HEK293 (cell line): ENCODE data around the gene ADGRD1.
A peak's percentile ranks its signal among the peaks of the same experiment; 100 is the strongest.

Experiments
- CTCF ChIA-PET: fragments of 350-600 bp; formaldehyde crosslinking; extraction: SDS; loops from one replicate; lab custom pipeline; 2021; ENCODE audit warnings: antibody characterized with exemption; lab: Yijun Ruan, JAX
- POLR2A ChIA-PET: fragments of 300-600 bp; formaldehyde crosslinking; extraction: SDS; loops from one replicate; lab custom pipeline; 2020; ENCODE audit warnings: antibody characterized with exemption, inconsistent platforms; lab: Yijun Ruan, JAX
- H3K27ac ChIP-seq: fragments of 200-500 bp; sonication (Bioruptor generic); 2 replicates; pipeline ENCODE4 v1.5.1; 2014; ENCODE audit warnings: low read depth, low read length, control low read depth, inconsistent platforms; ENCODE audit errors: extremely low read depth
- H3K36me3 ChIP-seq, 2 experiments: fragments of 200-500 bp in 1 of 2; sonication (Bioruptor generic) in 1 of 2; 1 replicate in 1 of 2; 2 replicates in 1 of 2; pipeline ENCODE4 v1.5.1; 2014 to 2017; ENCODE audit warnings: inconsistent platforms in 2 of 2, low read length in 2 of 2; ENCODE audit not compliant: control insufficient read depth in 2 of 2, insufficient read depth in 1 of 2
- H3K4me1 ChIP-seq: fragments of 200-500 bp; sonication (Bioruptor generic); 2 replicates; pipeline ENCODE4 v1.5.1; 2014; ENCODE audit warnings: mild to moderate bottlenecking, low read length, inconsistent platforms; ENCODE audit not compliant: control insufficient read depth, insufficient read depth
- H3K4me3 ChIP-seq: 2 replicates; pipeline ENCODE4 v1.5.1; 2011; ENCODE audit warnings: low read depth, mild to moderate bottlenecking, control low read depth, low read length, moderate library complexity
- H3K9me3 ChIP-seq: fragments of 200-500 bp; sonication (Bioruptor generic); 2 replicates; pipeline ENCODE4 v1.5.1; 2014; ENCODE audit warnings: low read depth, low read length, inconsistent platforms; ENCODE audit not compliant: control insufficient read depth, insufficient read depth
- GLIS2 ChIP-seq: fragments of 450-650 bp; formaldehyde crosslinking; IDR thresholded peaks from 2 replicates; pipeline ENCODE4 v1.5.1; 2016; ENCODE audit warnings: missing biosample characterization, missing genetic modification characterization
- HOXA7 ChIP-seq: sonication (generic); formaldehyde crosslinking; IDR thresholded peaks from 2 replicates; pipeline ENCODE4 v1.8.1; 2022; ENCODE audit warnings: missing genetic modification reagents, borderline replicate concordance
- KLF7 ChIP-seq: fragments of 450-650 bp; formaldehyde crosslinking; IDR thresholded peaks from 2 replicates; pipeline ENCODE4 v1.5.1; 2016; ENCODE audit warnings: missing biosample characterization, missing genetic modification characterization, borderline replicate concordance
- TCF7L2 ChIP-seq: IDR thresholded peaks from 2 replicates; pipeline ENCODE4 v1.6.1; 2011; ENCODE audit warnings: low read depth, mild to moderate bottlenecking, inconsistent platforms, low read length, moderate library complexity, borderline replicate concordance
- ZIC2 ChIP-seq: fragments of 450-650 bp; formaldehyde crosslinking; IDR thresholded peaks from 2 replicates; pipeline ENCODE4 v1.5.1; 2016; ENCODE audit warnings: missing biosample characterization, missing genetic modification characterization
- ZNF155 ChIP-seq: fragments of 450-650 bp; formaldehyde crosslinking; IDR thresholded peaks from 2 replicates; pipeline ENCODE4 v1.5.1; 2016; ENCODE audit warnings: missing biosample characterization, missing genetic modification characterization
- ZNF266 ChIP-seq: fragments of 450-650 bp; formaldehyde crosslinking; IDR thresholded peaks from 2 replicates; pipeline ENCODE4 v1.5.1; 2016; ENCODE audit warnings: missing biosample characterization, missing genetic modification characterization, low read depth
- ZNF302 ChIP-seq: fragments of 450-650 bp; formaldehyde crosslinking; IDR thresholded peaks from 2 replicates; pipeline ENCODE4 v1.5.1; 2016; ENCODE audit warnings: missing biosample characterization, missing genetic modification characterization, low read depth
- ZNF341 ChIP-seq: fragments of 450-650 bp; formaldehyde crosslinking; IDR thresholded peaks from 2 replicates; pipeline ENCODE4; 2016; ENCODE audit warnings: low read depth, missing biosample characterization, missing genetic modification characterization
- ZNF391 ChIP-seq: fragments of 450-650 bp; formaldehyde crosslinking; IDR thresholded peaks from 2 replicates; pipeline ENCODE4 v1.5.1; 2016; ENCODE audit warnings: low read depth, missing biosample characterization, missing genetic modification characterization, borderline replicate concordance
- ZNF48 ChIP-seq: fragments of 450-650 bp; formaldehyde crosslinking; IDR thresholded peaks from 2 replicates; pipeline ENCODE4 v1.5.1; 2016; ENCODE audit warnings: missing biosample characterization, missing genetic modification characterization
- ZNF488 ChIP-seq: fragments of 450-650 bp; formaldehyde crosslinking; IDR thresholded peaks from 2 replicates; pipeline ENCODE4 v1.5.1; 2016; ENCODE audit warnings: missing biosample characterization, missing genetic modification characterization
- ZNF510 ChIP-seq: fragments of 450-650 bp; formaldehyde crosslinking; IDR thresholded peaks from 2 replicates; pipeline ENCODE4 v1.5.1; 2018; ENCODE audit warnings: mild to moderate bottlenecking, missing genetic modification characterization, missing biosample characterization; ENCODE audit not compliant: insufficient replicate concordance
- ZNF521 ChIP-seq: fragments of 450-650 bp; formaldehyde crosslinking; IDR thresholded peaks from 2 replicates; pipeline ENCODE4 v1.5.1; 2017; ENCODE audit warnings: missing biosample characterization, mild to moderate bottlenecking, missing genetic modification characterization
- ZNF555 ChIP-seq: fragments of 450-650 bp; formaldehyde crosslinking; conservative IDR thresholded peaks from 2 replicates; pipeline ENCODE4 v1.5.1; 2017; ENCODE audit warnings: missing biosample characterization, mild to moderate bottlenecking, missing genetic modification characterization, inconsistent platforms
- ZNF777 ChIP-seq: fragments of 450-650 bp; formaldehyde crosslinking; IDR thresholded peaks from 2 replicates; pipeline ENCODE4 v1.5.1; 2017; ENCODE audit warnings: missing biosample characterization, missing genetic modification characterization, borderline replicate concordance
- ZNF785 ChIP-seq: fragments of 450-650 bp; formaldehyde crosslinking; IDR thresholded peaks from 2 replicates; pipeline ENCODE4 v1.5.1; 2016; ENCODE audit warnings: missing biosample characterization, missing genetic modification characterization
- TF ChIP-seq, protein P1 (sequence below): fragments of 450-650 bp; formaldehyde crosslinking; IDR thresholded peaks from 2 replicates; pipeline ENCODE4 v1.5.1; 2017; ENCODE audit warnings: missing biosample characterization, missing genetic modification characterization
- TF ChIP-seq, protein P2 (sequence below): fragments of 450-650 bp; formaldehyde crosslinking; IDR thresholded peaks from 2 replicates; pipeline ENCODE4 v1.5.1; 2016; ENCODE audit warnings: missing biosample characterization, missing genetic modification characterization

Gene ADGRD1

DNA sequence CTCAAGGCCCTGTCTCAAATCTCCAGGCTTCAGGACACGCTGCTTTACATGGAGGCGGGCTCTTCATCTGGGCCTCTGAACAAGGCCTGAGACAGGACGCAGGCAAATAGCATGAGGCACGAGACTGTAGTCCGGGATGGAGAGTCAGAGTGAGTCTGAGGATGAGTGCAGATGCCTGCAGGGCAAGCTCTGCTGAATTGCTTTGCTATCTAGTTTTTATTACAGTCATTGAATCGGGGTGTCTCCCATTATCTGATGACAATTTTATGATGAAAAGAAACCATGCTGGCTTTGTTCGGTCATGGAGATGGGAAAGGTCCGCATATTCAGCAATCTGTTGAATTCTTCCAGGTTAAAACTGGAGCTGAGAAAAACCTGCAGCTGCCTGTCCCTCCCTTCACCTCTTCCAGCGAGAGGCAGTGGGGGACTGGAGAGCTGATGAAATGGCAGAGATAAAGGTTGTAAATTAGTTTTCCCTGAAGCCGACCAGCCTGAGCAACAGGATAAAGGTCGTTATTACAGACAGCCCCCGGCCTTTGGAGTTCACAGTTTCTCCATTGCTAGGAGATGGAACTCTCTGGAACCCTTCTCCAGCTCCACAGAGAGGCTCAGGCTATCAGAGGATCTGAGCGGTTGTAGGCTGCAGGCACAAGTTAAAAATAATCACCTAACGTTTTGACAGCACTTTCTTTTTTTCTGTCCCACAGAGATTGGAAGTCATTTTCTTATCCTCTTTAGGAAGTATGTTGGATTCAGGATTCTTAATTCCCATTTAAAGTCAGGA, 1.3 kb upstream of the ADGRD1 start (continued):
- TF ChIP-seq ZNF555 (tag by site-specific recombination) = no peak
- no peak for TF ChIP-seq ZNF510 (tag by site-specific recombination)
- TF ChIP-seq ZNF266 = no peak
- no peak for TF ChIP-seq ZNF785 (tag by site-specific recombination)
- TF ChIP-seq KLF7 (tag by site-specific recombination) = no peak
- TF ChIP-seq HOXA7 = no peak
- TF ChIP-seq TCF7L2 = no peak
- peak; percentile 49 for TF ChIP-seq ZNF341 (tag by site-specific recombination)
- no peak for TF ChIP-seq ZNF777 (tag by site-specific recombination)
- TF ChIP-seq, protein P1, sequence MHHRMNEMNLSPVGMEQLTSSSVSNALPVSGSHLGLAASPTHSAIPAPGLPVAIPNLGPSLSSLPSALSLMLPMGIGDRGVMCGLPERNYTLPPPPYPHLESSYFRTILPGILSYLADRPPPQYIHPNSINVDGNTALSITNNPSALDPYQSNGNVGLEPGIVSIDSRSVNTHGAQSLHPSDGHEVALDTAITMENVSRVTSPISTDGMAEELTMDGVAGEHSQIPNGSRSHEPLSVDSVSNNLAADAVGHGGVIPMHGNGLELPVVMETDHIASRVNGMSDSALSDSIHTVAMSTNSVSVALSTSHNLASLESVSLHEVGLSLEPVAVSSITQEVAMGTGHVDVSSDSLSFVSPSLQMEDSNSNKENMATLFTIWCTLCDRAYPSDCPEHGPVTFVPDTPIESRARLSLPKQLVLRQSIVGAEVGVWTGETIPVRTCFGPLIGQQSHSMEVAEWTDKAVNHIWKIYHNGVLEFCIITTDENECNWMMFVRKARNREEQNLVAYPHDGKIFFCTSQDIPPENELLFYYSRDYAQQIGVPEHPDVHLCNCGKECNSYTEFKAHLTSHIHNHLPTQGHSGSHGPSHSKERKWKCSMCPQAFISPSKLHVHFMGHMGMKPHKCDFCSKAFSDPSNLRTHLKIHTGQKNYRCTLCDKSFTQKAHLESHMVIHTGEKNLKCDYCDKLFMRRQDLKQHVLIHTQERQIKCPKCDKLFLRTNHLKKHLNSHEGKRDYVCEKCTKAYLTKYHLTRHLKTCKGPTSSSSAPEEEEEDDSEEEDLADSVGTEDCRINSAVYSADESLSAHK (tag by site-specific recombination) = no peak
- TF ChIP-seq, protein P2, sequence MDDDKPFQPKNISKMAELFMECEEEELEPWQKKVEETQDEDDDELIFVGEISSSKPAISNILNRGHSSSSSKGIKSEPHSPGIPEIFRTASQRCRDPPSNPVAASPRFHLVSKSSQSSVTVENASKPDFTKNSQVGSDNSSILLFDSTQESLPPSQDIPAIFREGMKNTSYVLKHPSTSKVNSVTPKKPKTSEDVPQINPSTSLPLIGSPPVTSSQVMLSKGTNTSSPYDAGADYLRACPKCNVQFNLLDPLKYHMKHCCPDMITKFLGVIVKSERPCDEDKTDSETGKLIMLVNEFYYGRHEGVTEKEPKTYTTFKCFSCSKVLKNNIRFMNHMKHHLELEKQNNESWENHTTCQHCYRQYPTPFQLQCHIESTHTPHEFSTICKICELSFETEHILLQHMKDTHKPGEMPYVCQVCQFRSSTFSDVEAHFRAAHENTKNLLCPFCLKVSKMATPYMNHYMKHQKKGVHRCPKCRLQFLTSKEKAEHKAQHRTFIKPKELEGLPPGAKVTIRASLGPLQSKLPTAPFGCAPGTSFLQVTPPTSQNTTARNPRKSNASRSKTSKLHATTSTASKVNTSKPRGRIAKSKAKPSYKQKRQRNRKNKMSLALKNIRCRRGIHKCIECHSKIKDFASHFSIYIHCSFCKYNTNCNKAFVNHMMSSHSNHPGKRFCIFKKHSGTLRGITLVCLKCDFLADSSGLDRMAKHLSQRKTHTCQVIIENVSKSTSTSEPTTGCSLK (tag by site-specific recombination) = no peak
- TF ChIP-seq ZNF521 (tag by site-specific recombination) = no peak
- TF ChIP-seq ZNF488 (tag by site-specific recombination) = no peak

- no peak overlapping the region for H3K4me3 ChIP-seq
Observed at GRCh38 chr12:130954544-130954831, 781 bp downstream of the ADGRD1 start.

GRCh38 chr12:130955238-130955816, 1.6 kb downstream of the ADGRD1 start:
- H3K4me1 ChIP-seq = no peaks in the 10 kb centered on the region
- H3K4me3 ChIP-seq = no peak overlapping the region
- H3K36me3 ChIP-seq = no peaks in the 10 kb centered on the region
- POLR2A ChIA-PET = no interaction called here
- CTCF ChIA-PET = interaction anchor here (0.6 kb wide), 1 partner anchor 426 kb away, joined by 5 read pairs; no protein-coding TSS in a partner anchor
- no peaks in the 10 kb centered on the region for H3K9me3 ChIP-seq
- no peak overlapping the region for H3K27ac ChIP-seq
- TF ChIP-seq ZNF391 (tag by site-specific recombination) (no peak), GLIS2 (tag by site-specific recombination) (no peak), ZNF48 (no peak), ZIC2 (tag by site-specific recombination) (peak; percentile 91)

More at GRCh38 chr12:130954544-130954831, 781 bp downstream of the ADGRD1 start:
- Histone ChIP-seq H3K27ac (no peak overlapping the region), H3K36me3 (no peaks in the 10 kb centered on the region), H3K9me3 (no peaks in the 10 kb centered on the region), H3K4me1 (no peaks in the 10 kb centered on the region)
- TF ChIP-seq ZNF302 (tag by site-specific recombination) = no peak
- no peak for TF ChIP-seq ZNF155 (tag by site-specific recombination)
- TF ChIP-seq, all 188 proteins: peak for 0
- ChIA-PET POLR2A (no interaction called here), CTCF (interaction anchor here (0.6 kb wide), 1 partner anchor 427 kb away, joined by 5 read pairs; no protein-coding TSS in a partner anchor)
